Stimulated activated CD4-positive, alpha-beta T cell treated with anti-CD3 and anti-CD28 coated beads, Interleukin-1b, Interleukin-23, amount 100 ng/mL, for 48 hours (primary cell): Measurements from ENCODE around the gene DVL3.
"Not testable (repeated sequence)": the region's sequence is repeated elsewhere in the genome, so short reads cannot be mapped to it uniquely, and the experiment has no call there.

ENCODE experiments used
- DNase-seq: peaks from one replicate; pipeline ENCODE4 v3.0.0-alpha.2; 2020

Gene DVL3

GRCh38 chr3:184156522-184156955 is 1.4 kb downstream of the DVL3 start:
- DNase-seq: no peak

GRCh38 chr3:184157206-184157605 is 2.0 kb downstream of the DVL3 start:
- no peak for DNase-seq

- no peak for DNase-seq
Observed at GRCh38 chr3:184158404-184158803, 3.2 kb downstream of the DVL3 start.

GRCh38 chr3:184160456-184160855 is 5.3 kb downstream of the DVL3 start:
- no peak for DNase-seq

GRCh38 chr3:184162571-184163070 is 7.4 kb downstream of the DVL3 start:
- not testable (repeated sequence) for DNase-seq

- no peak for DNase-seq
Observed at GRCh38 chr3:184164648-184165330, 9.6 kb downstream of the DVL3 start.

GRCh38 chr3:184165543-184165942 is 10.4 kb downstream of the DVL3 start:
- DNase-seq: no peak

- no peak for DNase-seq
Observed at GRCh38 chr3:184166671-184167070, 11.5 kb downstream of the DVL3 start.

GRCh38 chr3:184167786-184168185 is 12.6 kb downstream of the DVL3 start:
- no peak for DNase-seq

GRCh38 chr3:184168363-184169120 is 13.4 kb downstream of the DVL3 start:
- DNase-seq: no peak

GRCh38 chr3:184169896-184170875 is 15.0 kb downstream of the DVL3 start:
- DNase-seq: no peak

GRCh38 chr3:184171562-184171961 is 16.4 kb downstream of the DVL3 start:
- no peak for DNase-seq

- no peak for DNase-seq
Observed at GRCh38 chr3:184172681-184173373, 17.6 kb downstream of the DVL3 start.

GRCh38 chr3:184173374-184173722 is 18.2 kb downstream of the DVL3 start:
- no peak for DNase-seq

GRCh38 chr3:184174284-184174645 is 19.1 kb downstream of the DVL3 start:
- no peak for DNase-seq

GRCh38 chr3:184174646-184175492 is 19.7 kb downstream of the DVL3 start, which contains the start of gene AP2M1:
AP2M1 (plus strand) TSS chr3:184174855; CDS start chr3:184176994, 2,139 bp downstream.
- DNase-seq: peak; percentile 98

- no peak for DNase-seq
Observed at GRCh38 chr3:184175506-184175905, 20.3 kb downstream of the DVL3 start.

GRCh38 chr3:184175981-184176376 is 20.8 kb downstream of the DVL3 start:
- no peak for DNase-seq

GRCh38 chr3:184176377-184177330 is 21.5 kb downstream of the DVL3 start:
- no peak for DNase-seq

- no peak for DNase-seq
Observed at GRCh38 chr3:184177331-184177731, 22.2 kb downstream of the DVL3 start.
